Body of pancreas (tissue), 4 donors: ENCODE results near the gene LRIF1.

Experiments used
- POLR2A ChIP-seq, 3 donors: fragments of 450-650 bp; IDR thresholded peaks; one replicate each; pipeline ENCODE4 v1.6.1; 2016; ENCODE audit warnings: antibody characterized with exemption in 3 of 3, mild to moderate bottlenecking in 2 of 3
- TF ChIP-seq, protein P1 (sequence below), 7 experiments: fragments of 450-650 bp in 4 of 7; fragments of 200-600 bp in 3 of 7; sonication (generic) in 3 of 7; IDR thresholded peaks; one replicate each; pipeline ENCODE4 v1.5.1; 2016 to 2019; ENCODE audit warnings: antibody characterized with exemption in 7 of 7

GRCh38 chr1:110975265-110975664, 11.5 kb upstream of the LRIF1 start:
- TF ChIP-seq, protein P1, sequence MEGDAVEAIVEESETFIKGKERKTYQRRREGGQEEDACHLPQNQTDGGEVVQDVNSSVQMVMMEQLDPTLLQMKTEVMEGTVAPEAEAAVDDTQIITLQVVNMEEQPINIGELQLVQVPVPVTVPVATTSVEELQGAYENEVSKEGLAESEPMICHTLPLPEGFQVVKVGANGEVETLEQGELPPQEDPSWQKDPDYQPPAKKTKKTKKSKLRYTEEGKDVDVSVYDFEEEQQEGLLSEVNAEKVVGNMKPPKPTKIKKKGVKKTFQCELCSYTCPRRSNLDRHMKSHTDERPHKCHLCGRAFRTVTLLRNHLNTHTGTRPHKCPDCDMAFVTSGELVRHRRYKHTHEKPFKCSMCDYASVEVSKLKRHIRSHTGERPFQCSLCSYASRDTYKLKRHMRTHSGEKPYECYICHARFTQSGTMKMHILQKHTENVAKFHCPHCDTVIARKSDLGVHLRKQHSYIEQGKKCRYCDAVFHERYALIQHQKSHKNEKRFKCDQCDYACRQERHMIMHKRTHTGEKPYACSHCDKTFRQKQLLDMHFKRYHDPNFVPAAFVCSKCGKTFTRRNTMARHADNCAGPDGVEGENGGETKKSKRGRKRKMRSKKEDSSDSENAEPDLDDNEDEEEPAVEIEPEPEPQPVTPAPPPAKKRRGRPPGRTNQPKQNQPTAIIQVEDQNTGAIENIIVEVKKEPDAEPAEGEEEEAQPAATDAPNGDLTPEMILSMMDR (IDR thresholded peaks at IDR 0.05): no peak
- TF ChIP-seq POLR2A (IDR thresholded peaks at IDR 0.05): no peak
